ENCODE results near the gene ROR2. TPM values are rescaled to one million over a fixed set of nuclear protein-coding genes. Genes with fewer than 3 reads are reported as not detected.
A peak's percentile ranks its signal among the peaks of the same experiment; 100 is the strongest.

The ROR2 gene
- total RNA-seq, 3 donors from 2014 or later, result 3.9 to 56.0 (median 6.5) TPM

DNA sequence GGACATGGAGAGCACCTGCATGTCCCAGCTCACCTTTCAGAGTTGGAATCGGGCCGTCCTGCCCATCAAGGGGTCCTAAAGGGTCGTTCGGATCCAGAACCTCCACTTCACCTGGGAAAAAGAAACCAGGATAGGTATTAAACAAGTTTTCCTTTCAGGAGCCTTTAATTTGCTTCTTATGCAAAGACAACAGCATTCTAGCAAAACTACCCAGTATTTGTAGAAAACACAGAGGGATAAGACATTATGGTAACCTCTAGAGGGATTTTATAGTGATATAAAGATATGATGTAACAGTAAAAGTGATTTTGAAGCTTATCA is 174.4 kb downstream of the ROR2 start:
- Histone ChIP-seq H3K36me3 (ENCODE audit: low read depth) (no peaks in the 10 kb centered on the region), H3K9me3 (no peaks in the 10 kb centered on the region), H3K4me1 (ENCODE audit: low read depth) (peaks cover 12% of the 10 kb centered on the region), H3K4me3 (no peak overlapping the region)
- ATAC-seq (no peak), DNase-seq (no peak)
- intact Hi-C loops (cut with DNase I, micrococcal nuclease), result loop anchor here in 1 of 2 donors (10.0 kb wide), 1 partner anchor 199 kb away; no protein-coding TSS in a partner anchor
- TF ChIP-seq CTCF (IDR thresholded peaks at IDR 0.05), result peak; percentile 5

DNA sequence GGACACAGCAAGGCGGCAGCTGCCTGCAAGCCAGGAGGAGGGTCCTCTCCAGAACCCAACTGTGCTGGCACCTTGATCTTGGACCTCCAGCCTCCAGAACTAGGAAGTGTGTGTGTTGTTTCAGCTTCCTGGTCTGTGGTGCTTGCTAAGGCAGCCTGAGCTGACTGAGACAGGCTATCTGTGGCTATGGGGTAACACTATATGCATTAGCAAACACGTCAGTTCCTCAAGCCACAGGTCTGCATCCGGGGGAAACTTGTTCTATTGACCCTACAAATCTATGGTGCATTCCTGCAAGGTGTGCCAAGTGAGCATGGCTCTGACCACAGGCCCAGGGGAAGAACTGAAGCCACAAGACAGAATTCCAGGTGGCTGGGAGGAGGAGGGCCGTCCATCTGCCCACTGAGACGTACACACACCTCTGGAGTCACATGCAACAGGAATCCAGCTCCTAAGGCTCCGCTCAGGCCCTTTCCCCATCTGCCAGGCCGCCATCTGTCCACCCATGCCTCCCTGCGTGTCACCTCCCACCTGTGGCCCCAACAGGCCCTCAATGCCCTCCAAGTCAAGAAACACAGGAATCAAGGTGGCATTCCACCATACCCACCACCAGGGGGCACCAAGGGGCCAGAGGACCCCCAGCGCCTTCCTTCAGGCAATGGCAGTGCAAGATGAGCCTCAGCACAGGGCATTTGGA is 174.9 kb downstream of the ROR2 start:
- ATAC-seq (peak; percentile 83), DNase-seq (peak; percentile 62 to 77 (median 72))
- Histone ChIP-seq H3K4me3 (no peak overlapping the region), H3K4me1 (ENCODE audit: low read depth) (peaks cover 14% of the 10 kb centered on the region), H3K36me3 (ENCODE audit: low read depth) (no peaks in the 10 kb centered on the region), H3K9me3 (no peaks in the 10 kb centered on the region)
- peak; percentile 50 for TF ChIP-seq CTCF (IDR thresholded peaks at IDR 0.05)
- intact Hi-C loops (cut with DNase I, micrococcal nuclease), result loop anchor here in 1 of 2 donors (10.0 kb wide), 1 partner anchor 200 kb away; no protein-coding TSS in a partner anchor

GRCh38 chr9:91773156-91773555 is 176.9 kb downstream of the ROR2 start:
- Histone ChIP-seq H3K36me3 (ENCODE audit: low read depth) (no peaks in the 10 kb centered on the region), H3K4me1 (ENCODE audit: low read depth) (peaks cover 14% of the 10 kb centered on the region), H3K9me3 (no peaks in the 10 kb centered on the region), H3K4me3 (no peak overlapping the region)
- intact Hi-C loops (cut with DNase I, micrococcal nuclease), result loop anchor here in 1 of 2 donors (10.0 kb wide), 1 partner anchor 202 kb away; no protein-coding TSS in a partner anchor
- DNase-seq (no peak), ATAC-seq (no peak)
- TF ChIP-seq CTCF (IDR thresholded peaks at IDR 0.05), result no peak

GRCh38 chr9:91771864-91772263 is 178.2 kb downstream of the ROR2 start:
- no peak overlapping the region for H3K4me3 ChIP-seq
- ATAC-seq (no peak), DNase-seq (no peak)
- intact Hi-C loops (cut with DNase I, micrococcal nuclease), result loop anchor here in 1 of 2 donors (10.0 kb wide), 1 partner anchor 203 kb away; no protein-coding TSS in a partner anchor
- peaks cover 14% of the 10 kb centered on the region for H3K4me1 ChIP-seq (ENCODE audit: low read depth)
- TF ChIP-seq CTCF (IDR thresholded peaks at IDR 0.05), result no peak
- H3K9me3 ChIP-seq, result no peaks in the 10 kb centered on the region
- no peaks in the 10 kb centered on the region for H3K36me3 ChIP-seq (ENCODE audit: low read depth)

DNA sequence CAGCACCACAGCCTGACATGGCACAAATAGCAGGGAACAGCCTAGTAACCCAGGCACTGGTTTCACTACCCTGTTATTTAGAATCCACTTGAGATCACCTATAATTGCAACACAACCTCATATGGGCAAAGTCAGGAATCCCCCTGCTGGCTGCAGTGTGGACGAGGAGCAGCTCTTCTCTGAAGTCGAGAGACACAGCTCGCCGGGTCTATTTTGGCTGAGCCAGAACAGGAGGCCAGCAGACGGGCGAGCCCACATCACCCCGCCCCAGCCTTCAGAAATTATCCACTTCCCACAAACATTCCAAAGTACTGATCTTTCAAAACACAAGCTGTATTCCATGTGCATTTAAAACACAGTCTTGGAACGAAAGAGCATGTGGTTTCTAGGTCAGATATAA is 179.0 kb downstream of the ROR2 start:
- ATAC-seq (peak; percentile 48), DNase-seq (peak in 2 of 3 donors; percentile 49 to 55)
- intact Hi-C loops (cut with DNase I, micrococcal nuclease), result loop anchor here in 1 of 2 donors (10.0 kb wide), 1 partner anchor 204 kb away; no protein-coding TSS in a partner anchor
- Histone ChIP-seq H3K36me3 (ENCODE audit: low read depth) (no peaks in the 10 kb centered on the region), H3K4me1 (ENCODE audit: low read depth) (peaks cover 14% of the 10 kb centered on the region), H3K4me3 (no peak overlapping the region), H3K9me3 (no peaks in the 10 kb centered on the region)
- no peak for TF ChIP-seq CTCF (IDR thresholded peaks at IDR 0.05)

All from mucosa of descending colon (tissue), 3 donors.